ENCODE results near the gene BLOC1S5. TPM values are rescaled to one million over a fixed set of nuclear protein-coding genes. Genes with fewer than 3 reads are reported as not detected.

BLOC1S5 gene
- total and polyA plus RNA-seq, 2 of the 13 experiments (the other 11 are each of a cell fraction or from before 2014, with no cell fraction given): 10.5 to 41.5 TPM

- TF ChIP-seq TERF1 (CRISPR knock-in tag; IDR thresholded peaks at IDR 0.05): no peak
- no peak for TF ChIP-seq ZNF678 (CRISPR knock-in tag; IDR thresholded peaks at IDR 0.05)
- TF ChIP-seq ZNF101 (CRISPR knock-in tag; IDR thresholded peaks at IDR 0.05; ENCODE audit: borderline replicate concordance, low read depth): no peak
- TF ChIP-seq ZNF777 (CRISPR knock-in tag; IDR thresholded peaks at IDR 0.05): no peak
- no peak for TF ChIP-seq ZFYVE20 (CRISPR knock-in tag; IDR thresholded peaks at IDR 0.05; ENCODE audit: borderline replicate concordance, low read depth)
- no peak for TF ChIP-seq TFDP1 (CRISPR knock-in tag; IDR thresholded peaks at IDR 0.05; ENCODE audit: borderline replicate concordance)
- no peak for TF ChIP-seq ZNF724P (CRISPR knock-in tag; IDR thresholded peaks at IDR 0.05; ENCODE audit: borderline replicate concordance)
- no peak for TF ChIP-seq ETV6 (CRISPR knock-in tag; conservative IDR thresholded peaks at IDR 0.05)
- no peak for TF ChIP-seq NFIB (CRISPR knock-in tag; IDR thresholded peaks at IDR 0.05; ENCODE audit: borderline replicate concordance)
- TF ChIP-seq NR0B2 (CRISPR knock-in tag; IDR thresholded peaks at IDR 0.05): no peak
- TF ChIP-seq ZNF652 (CRISPR knock-in tag; IDR thresholded peaks at IDR 0.05; ENCODE audit: borderline replicate concordance, low read depth): no peak
These were observed 84.4 kb downstream of the BLOC1S5 start (continued) for GRCh38 chr6:7979831-7980230.

- H3K79me2 ChIP-seq (ENCODE audit: insufficient read depth, low read length): no peaks in the 10 kb centered on the region
- 70% methylated on average over 3 of the region's 3 CpGs for WGBS (ENCODE audit: low lambda C conversion rate)
- in situ Hi-C loops (cut with HindIII; ENCODE audit: extremely low pct_ligation_motif_present, low pct_unique_long_range_greater_than_20kb) (no loop called here), intact Hi-C loops (cut with micrococcal nuclease; ENCODE audit: unreplicated experiment) (no loop called here)
- no peaks in the 10 kb centered on the region for H3K36me3 ChIP-seq (replicated peaks in 1 of 2; ENCODE audit: control insufficient read depth in 1 of 2, insufficient read depth in 2 of 2, low read length in 2 of 2)
- CTCF ChIA-PET (ENCODE audit: low intra/inter-chr PET ratio, low total read pairs): no interaction called here
- no peaks in the 10 kb centered on the region for H4K20me1 ChIP-seq (ENCODE audit: insufficient read depth, low read length)
- H2AFZ ChIP-seq (ENCODE audit: low read length): no peak overlapping the region
- no peaks in the 10 kb centered on the region for H3K9me3 ChIP-seq (ENCODE audit: low read length)
- FAIRE-seq: no peak
- H3K27ac ChIP-seq (ENCODE audit: extremely low read length, insufficient read depth, low read length): no peak overlapping the region
- DNase-seq (ENCODE audit: low spot score): no peak
- no TSS peak for BruUV-seq (replicated peaks)
- POLR2A ChIA-PET: no interaction called here
- no peak overlapping the region for H3K4me3 ChIP-seq (replicated peaks in 1 of 3; ENCODE audit: insufficient read depth in 1 of 3, low read depth in 2 of 3, low read length in 3 of 3)
- peaks cover 32% of the 10 kb centered on the region for H3K4me1 ChIP-seq (ENCODE audit: insufficient read depth, low read length)
- ATAC-seq: no peak
- H3K4me2 ChIP-seq (ENCODE audit: low read depth, low read length): no peak overlapping the region
- no peak overlapping the region for H3K9ac ChIP-seq (ENCODE audit: insufficient read depth, low read depth, low read length)
- no peaks in the 10 kb centered on the region for H3K27me3 ChIP-seq (ENCODE audit: control insufficient read depth in 1 of 2, insufficient read depth in 2 of 2, low read length in 2 of 2)
- no peak for TF ChIP-seq ZNF512B (CRISPR knock-in tag; IDR thresholded peaks at IDR 0.05; ENCODE audit: borderline replicate concordance)
- TF ChIP-seq ZSCAN25 (CRISPR knock-in tag; IDR thresholded peaks at IDR 0.05): no peak
- no peak for TF ChIP-seq GPN1 (CRISPR knock-in tag; IDR thresholded peaks at IDR 0.05; ENCODE audit: borderline replicate concordance)
- no peak for TF ChIP-seq KLF11 (CRISPR knock-in tag; IDR thresholded peaks at IDR 0.05)
- TF ChIP-seq SIX4 (CRISPR knock-in tag; IDR thresholded peaks at IDR 0.05): no peak
- no peak for TF ChIP-seq HOXA9 (CRISPR knock-in tag; IDR thresholded peaks at IDR 0.05; ENCODE audit: borderline replicate concordance)
- no peak for TF ChIP-seq ZNF619 (CRISPR knock-in tag; IDR thresholded peaks at IDR 0.05)
- TF ChIP-seq ZFP90 (CRISPR knock-in tag; IDR thresholded peaks at IDR 0.05; ENCODE audit: borderline replicate concordance): no peak
- TF ChIP-seq SRSF4 (IDR thresholded peaks at IDR 0.05; ENCODE audit: low read depth, low read length, poor library complexity, severe bottlenecking): no peak
These were observed 85.5 kb downstream of the BLOC1S5 start for GRCh38 chr6:7978736-7979135.
